AG09309 (cell line): ENCODE measurements around the gene DRC7.
"Not testable (repeated sequence)": the region's sequence is repeated elsewhere in the genome, so short reads cannot be mapped to it uniquely, and the experiment has no call there.

Source experiments
- DNase-seq: peaks from one replicate; pipeline ENCODE4 v3.0.0-alpha.2; 2010; ENCODE audit warnings: low read depth
- H3K4me3 ChIP-seq: 2 replicates; pipeline ENCODE4 v1.5.1; 2011; ENCODE audit warnings: mild to moderate bottlenecking, low read depth, low read length, moderate library complexity; ENCODE audit not compliant: control insufficient read depth
- CTCF ChIP-seq: IDR thresholded peaks from 2 replicates; pipeline ENCODE4 v1.5.1; 2011; ENCODE audit warnings: mild to moderate bottlenecking, low read depth, low read length, inconsistent platforms; ENCODE audit not compliant: insufficient read depth, control insufficient read depth; ENCODE audit errors: missing control alignments

Gene DRC7

DNA sequence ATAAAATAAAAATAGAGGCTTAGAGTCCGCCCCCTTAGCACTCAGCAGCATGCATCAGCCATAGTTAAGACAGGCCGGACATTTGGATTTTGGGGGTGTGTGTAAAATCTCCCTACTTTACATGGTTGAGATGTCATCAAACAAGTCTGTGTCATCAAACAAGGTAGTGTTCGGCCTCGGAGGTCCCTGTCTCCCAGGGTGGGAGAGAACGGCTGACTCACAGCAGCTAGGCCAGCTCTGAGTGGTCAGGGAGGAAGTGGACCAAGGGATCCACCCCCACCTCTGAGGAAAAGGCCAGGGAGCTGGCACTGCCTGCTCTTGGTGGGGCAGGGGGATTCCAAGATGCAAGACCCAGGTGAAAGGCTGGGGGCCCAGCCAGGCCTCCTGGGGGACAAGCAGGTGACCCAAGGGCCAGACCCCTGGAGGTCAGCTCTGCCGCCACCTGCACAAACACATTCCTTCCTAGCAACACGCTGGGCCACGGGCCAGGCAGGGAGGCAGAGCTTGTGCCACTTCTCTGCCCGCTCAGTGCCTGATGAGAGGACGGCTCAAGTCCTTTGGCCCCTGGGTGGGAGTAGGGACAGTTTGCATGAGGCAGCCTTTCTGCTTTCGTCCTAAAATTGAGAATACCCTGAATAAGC lies 79.2 kb downstream of the DRC7 start:
- H3K4me3 ChIP-seq, result no peak overlapping the region
- DNase-seq, result no peak
- no peak for TF ChIP-seq CTCF

DNA sequence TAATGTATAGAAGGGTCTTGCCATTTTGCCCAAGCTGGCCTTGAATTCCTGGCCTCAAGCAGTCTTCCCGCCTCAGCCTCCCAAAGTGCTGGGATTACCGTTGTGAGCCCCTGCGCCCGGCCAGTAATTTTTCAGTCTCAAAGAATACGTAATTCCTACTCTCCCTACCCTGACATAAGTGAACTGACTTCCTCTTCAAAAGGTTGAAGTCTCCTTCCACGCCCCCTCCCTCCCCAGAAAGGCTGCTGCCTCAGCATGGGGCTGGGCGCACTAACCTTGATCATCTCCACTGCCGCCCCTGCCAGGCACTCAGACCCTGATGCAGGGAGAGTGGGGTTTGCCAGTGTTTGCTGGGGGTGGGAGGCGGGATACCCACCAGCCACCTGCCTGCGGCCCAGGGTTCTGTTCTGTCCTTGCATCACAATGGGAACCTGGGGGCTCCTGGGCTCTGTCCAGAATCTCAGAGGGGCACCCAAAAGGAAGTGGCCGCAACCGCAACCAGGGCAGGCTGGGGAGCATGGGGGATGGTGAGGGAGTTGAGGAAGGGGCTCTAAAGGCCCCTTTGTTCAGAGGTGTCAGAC lies 80.2 kb downstream of the DRC7 start:
- DNase-seq, result no peak
- H3K4me3 ChIP-seq, result no peak overlapping the region
- no peak for TF ChIP-seq CTCF

DNA sequence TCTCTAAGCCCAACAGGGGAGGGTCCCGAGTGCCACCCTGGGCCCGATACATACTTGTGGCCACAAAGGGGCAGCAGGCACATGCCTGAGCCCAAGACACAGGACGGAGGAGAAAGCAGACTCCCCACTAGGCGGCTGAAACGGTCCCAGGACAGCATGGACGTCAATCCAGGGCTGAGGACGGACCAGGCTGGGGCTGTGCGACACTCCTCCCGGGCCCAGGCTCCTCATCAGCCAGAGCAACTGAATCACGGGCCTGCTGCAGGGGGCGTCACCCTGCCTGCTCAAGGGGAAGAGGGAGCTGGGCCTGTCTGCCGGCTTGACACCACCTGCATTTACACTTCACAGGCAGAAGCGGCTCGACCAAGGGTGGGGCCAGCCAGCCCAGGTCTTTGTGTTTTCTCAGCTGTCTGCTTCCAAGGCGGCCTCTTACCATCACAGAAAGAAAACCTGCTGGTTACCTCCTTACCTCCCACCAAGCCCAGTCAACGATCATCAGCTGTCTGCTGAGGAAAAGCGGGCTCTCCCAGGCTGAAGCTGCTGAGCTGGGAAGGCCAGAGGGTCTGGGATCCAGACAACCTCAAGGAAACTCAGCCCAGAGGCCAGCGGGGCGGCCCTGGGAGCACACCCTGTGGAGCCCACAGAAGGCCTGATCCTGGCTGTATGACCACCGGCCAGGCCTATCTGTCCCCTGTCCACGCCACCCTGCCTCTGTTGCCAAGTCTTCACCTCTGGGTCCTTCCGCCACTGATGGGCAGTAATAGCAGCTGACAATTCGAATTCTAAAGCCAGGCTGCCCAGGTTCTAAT lies 81.3 kb downstream of the DRC7 start:
- TF ChIP-seq CTCF, result no peak
- H3K4me3 ChIP-seq, result no peak overlapping the region
- no peak for DNase-seq

DNA sequence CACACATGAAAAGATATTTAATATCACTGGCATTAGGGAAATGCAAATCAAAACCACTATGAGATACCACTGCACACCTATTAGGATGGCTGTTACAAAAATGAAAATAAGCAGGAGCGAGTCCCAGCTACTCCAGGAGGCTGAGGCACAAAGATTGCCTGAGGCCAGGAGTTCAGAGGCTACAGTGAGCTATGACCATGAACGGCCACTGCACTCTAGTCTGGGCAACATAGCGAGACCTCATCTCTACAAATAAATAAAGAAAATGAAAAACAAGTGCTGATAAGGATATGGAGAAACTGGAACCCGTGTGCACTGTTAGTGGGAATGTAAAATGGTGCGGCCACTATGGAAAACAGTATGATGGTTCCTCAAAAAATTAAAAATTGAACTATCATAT lies 84.1 kb downstream of the DRC7 start:
- no peak for TF ChIP-seq CTCF
- H3K4me3 ChIP-seq, result no peak overlapping the region
- no peak for DNase-seq

- H3K4me3 ChIP-seq, DNase-seq: not testable (repeated sequence)
Observed at GRCh38 chr16:57779836-57780235, 85.2 kb downstream of the DRC7 start.

DNA sequence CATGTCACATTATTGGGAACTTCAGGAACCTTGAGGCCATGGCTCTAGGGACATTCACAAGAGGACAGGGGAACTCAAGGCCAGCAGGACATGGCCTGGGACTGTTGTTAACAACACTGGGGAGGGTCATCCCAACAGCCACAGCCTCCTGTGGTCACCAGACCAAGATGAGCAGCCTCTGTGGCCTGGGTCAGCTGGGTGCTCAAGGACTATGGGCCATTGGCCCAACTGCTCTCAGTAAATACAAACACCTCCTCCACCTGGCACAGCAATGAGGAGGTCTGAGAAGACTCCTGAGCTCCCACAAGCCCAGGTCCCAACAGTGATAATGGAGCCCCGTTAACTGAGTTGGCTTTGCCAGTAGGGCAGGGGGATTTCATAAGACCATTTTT lies 86.7 kb downstream of the DRC7 start:
- no peak for DNase-seq
- no peak for TF ChIP-seq CTCF
- H3K4me3 ChIP-seq, result no peak overlapping the region
